A673 (cell line): ENCODE data around the gene CXCR3. TPM values are rescaled to one million over a fixed set of nuclear protein-coding genes. Genes with fewer than 3 reads are reported as not detected.
A peak's percentile ranks its signal among the peaks of the same experiment; 100 is the strongest.

ENCODE experiments used
- BruUV-seq: library from RNA; stranded (reverse); fragments of 400-500 nt; replicated peaks from 2 replicates; lab custom pipeline; 2021; lab: Mats Ljungman, UMichigan
- CTCF ChIA-PET: fragments of 300-600 bp; sonication (Branson Sonifier 250); formaldehyde crosslinking; loops from one replicate; lab custom pipeline; 2022; ENCODE audit warnings: antibody characterized with exemption; lab: Charles Lee
- POLR2A ChIA-PET: fragments of 300-600 bp; sonication (Branson Sonifier 250); formaldehyde crosslinking; loops from one replicate; lab custom pipeline; 2022; ENCODE audit warnings: antibody characterized with exemption; ENCODE audit not compliant: low non-redundant PET; lab: Charles Lee
- DNase-seq: peaks from one replicate; pipeline ENCODE4 v3.0.0-alpha.2; 2015; ENCODE audit warnings: low spot score
- H3K27ac ChIP-seq: fragments of 200-600 bp; sonication (generic); 2 replicates; pipeline ENCODE4 v1.5.1; 2016; ENCODE audit warnings: mixed run types, low read depth, mild to moderate bottlenecking, mixed read lengths, antibody characterized with exemption, low read length; ENCODE audit not compliant: poor library complexity, severe bottlenecking
- H3K27me3 ChIP-seq: fragments of 200-600 bp; sonication (generic); replicated peaks from 2 replicates; pipeline ENCODE4 v1.6.1; 2017; ENCODE audit warnings: mixed run types, low read depth, mild to moderate bottlenecking, mixed read lengths, antibody characterized with exemption, low read length; ENCODE audit not compliant: insufficient read depth, poor library complexity
- H3K36me3 ChIP-seq: fragments of 200-600 bp; sonication (generic); 2 replicates; pipeline ENCODE4 v1.6.1; 2016; ENCODE audit warnings: mixed run types, mild to moderate bottlenecking, mixed read lengths, antibody characterized with exemption, low read length; ENCODE audit not compliant: insufficient read depth, poor library complexity, severe bottlenecking
- H3K4me1 ChIP-seq: fragments of 200-600 bp; sonication (generic); 2 replicates; pipeline ENCODE4 v1.6.1; 2017; ENCODE audit warnings: mixed run types, mild to moderate bottlenecking, mixed read lengths, antibody characterized with exemption, low read length; ENCODE audit not compliant: insufficient read depth, poor library complexity, severe bottlenecking
- H3K4me3 ChIP-seq: fragments of 200-600 bp; sonication (generic); 2 replicates; pipeline ENCODE4 v1.5.1; 2016; ENCODE audit warnings: low read depth, mixed run types, mild to moderate bottlenecking, mixed read lengths, low read length; ENCODE audit not compliant: poor library complexity, severe bottlenecking
- H3K9me3 ChIP-seq: fragments of 200-600 bp; sonication (generic); 2 replicates; pipeline ENCODE4 v1.6.1; 2016; ENCODE audit warnings: mixed run types, low read depth, mild to moderate bottlenecking, mixed read lengths, antibody characterized with exemption, low read length; ENCODE audit not compliant: poor library complexity, severe bottlenecking
- CTCF ChIP-seq: fragments of 300-800, 200-600 bp; sonication (generic); conservative IDR thresholded peaks from 2 replicates; pipeline ENCODE4 v1.5.1; 2017; ENCODE audit warnings: low read depth, mild to moderate bottlenecking, antibody characterized with exemption, low read length, moderate library complexity, mixed read lengths
- EZH2 ChIP-seq: fragments of 200-600 bp; sonication (generic); IDR thresholded peaks from 2 replicates; pipeline ENCODE4 v1.6.1; 2017; ENCODE audit warnings: borderline replicate concordance, low read depth, mild to moderate bottlenecking, mixed read lengths, antibody characterized with exemption, low read length; ENCODE audit not compliant: poor library complexity, severe bottlenecking
- intact Hi-C: fragments of 100-400 bp; cut with micrococcal nuclease; formaldehyde crosslinking; loops from one replicate; pipeline ENCODE4 v1.10.0; 2022; ENCODE audit not compliant: unreplicated experiment
- total RNA-seq: library from RNA; stranded (reverse); gene quantifications from 2 replicates; pipeline ENCODE4 v1.2.3, GENCODE V29; 2021

CXCR3 gene
- total RNA-seq, 1 experiment from 2014 or later: not detected

- Histone ChIP-seq H3K9me3 (no peaks in the 10 kb centered on the region), H3K4me1 (no peaks in the 10 kb centered on the region), H3K27me3 (no peaks in the 10 kb centered on the region), H3K27ac (no peak overlapping the region), H3K36me3 (peaks cover 10% of the 10 kb centered on the region), H3K4me3 (no peak overlapping the region)
- TF ChIP-seq EZH2 (no peak), CTCF (no peak)
- intact Hi-C loops: no loop called here
- ChIA-PET POLR2A (no interaction called here), CTCF (no interaction called here)
- no peak for DNase-seq
- no TSS peak for BruUV-seq
Observed at GRCh38 chrX:71609095-71609750, 9.1 kb downstream of the CXCR3 start.

GRCh38 chrX:71607488-71607887 is 10.8 kb downstream of the CXCR3 start:
- H3K27me3 ChIP-seq: no peaks in the 10 kb centered on the region
- no peak overlapping the region for H3K4me3 ChIP-seq
- H3K27ac ChIP-seq: no peak overlapping the region
- H3K36me3 ChIP-seq: peaks cover 10% of the 10 kb centered on the region
- H3K9me3 ChIP-seq: no peaks in the 10 kb centered on the region
- intact Hi-C loops: no loop called here
- CTCF ChIA-PET: no interaction called here
- BruUV-seq: no TSS peak
- no peaks in the 10 kb centered on the region for H3K4me1 ChIP-seq
- no peak for DNase-seq
- no peak for TF ChIP-seq EZH2
- no peak for TF ChIP-seq CTCF
- POLR2A ChIA-PET: no interaction called here

GRCh38 chrX:71606536-71607216 is 11.6 kb downstream of the CXCR3 start:
- Histone ChIP-seq H3K4me3 (no peak overlapping the region), H3K9me3 (no peaks in the 10 kb centered on the region), H3K27ac (no peak overlapping the region), H3K36me3 (peaks cover 10% of the 10 kb centered on the region), H3K27me3 (no peaks in the 10 kb centered on the region), H3K4me1 (no peaks in the 10 kb centered on the region)
- no peak for TF ChIP-seq EZH2
- TF ChIP-seq CTCF: no peak
- ChIA-PET CTCF (no interaction called here), POLR2A (no interaction called here)
- peak; percentile 53 for DNase-seq
- no TSS peak for BruUV-seq
- intact Hi-C loops: no loop called here
